ENCODE measurements around the gene AGTPBP1.

The AGTPBP1 gene

GRCh38 chr9:85501456-85501855 is 240.3 kb downstream of the AGTPBP1 start:
- no peak for DNase-seq (ENCODE audit: low read depth, low spot score)

Measured in iPS DF 19.7 (cell line).